Measurements from ENCODE around the gene RORC.

The RORC gene

DNA sequence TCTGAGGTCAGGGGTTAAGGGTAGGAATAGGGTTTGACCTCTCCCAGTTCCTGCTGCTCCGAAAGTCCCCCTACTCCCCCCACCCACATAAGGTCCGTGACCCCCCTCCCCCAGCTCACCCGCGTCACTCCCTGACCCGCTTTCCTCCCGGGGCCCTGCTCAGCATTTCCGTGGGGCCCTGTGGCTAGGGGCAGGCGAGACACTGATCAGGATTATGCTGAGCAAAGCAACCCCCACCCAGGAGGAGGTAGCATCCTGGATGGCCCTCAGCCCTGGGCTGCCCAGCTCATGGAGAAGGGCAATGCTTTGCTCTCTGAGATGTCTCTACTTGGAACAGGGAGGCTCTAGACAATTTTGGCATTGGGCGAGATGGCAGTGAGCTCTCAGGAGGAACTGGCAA, 3.7 kb downstream of the RORC start:
- no peak for DNase-seq (ENCODE audit: low read depth in 4 of 4, low spot score in 1 of 4)

DNA sequence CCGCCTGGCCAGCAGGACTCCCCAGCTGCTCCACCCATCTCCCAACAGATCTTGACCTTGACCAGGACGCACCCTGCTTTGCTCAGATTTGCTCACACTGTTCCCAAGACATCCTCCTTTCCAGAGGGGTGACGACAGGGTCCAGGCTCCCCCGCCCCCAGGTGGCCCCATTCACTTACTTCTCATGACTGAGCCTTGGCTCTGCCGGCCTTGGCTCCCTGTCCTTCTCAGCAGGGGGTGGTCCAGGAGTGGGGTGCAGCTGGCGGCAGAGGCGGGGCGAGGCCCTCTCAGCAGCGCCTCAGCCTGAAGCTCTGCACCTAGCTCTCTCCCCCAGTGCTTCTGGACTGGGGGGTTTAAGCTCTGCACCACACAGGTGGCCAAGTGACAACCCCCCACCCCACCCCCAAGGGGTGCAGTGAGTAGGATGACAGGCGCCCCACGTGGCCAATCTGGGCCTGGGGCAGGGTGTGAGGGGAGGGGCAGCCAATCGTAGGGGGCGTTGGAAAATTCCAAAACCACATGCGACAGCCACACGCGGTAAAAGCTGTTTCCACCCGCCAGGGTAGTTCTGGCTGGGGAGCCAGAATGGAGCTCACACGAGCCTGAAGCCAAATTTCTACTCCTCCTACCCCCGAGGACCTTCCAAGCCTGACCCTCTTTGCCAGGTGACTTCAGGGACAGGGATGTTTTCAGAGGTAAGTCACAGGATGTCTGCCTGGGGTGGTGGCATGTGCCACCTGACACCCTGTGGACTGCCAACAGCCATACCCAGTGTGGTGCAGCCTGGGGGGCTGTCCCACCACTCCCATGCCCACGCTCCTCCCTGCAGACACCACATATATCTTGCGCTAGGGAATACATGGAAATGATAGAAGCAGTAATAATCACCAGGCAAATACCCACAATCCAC, 5.6 kb downstream of the RORC start:
- no peak for DNase-seq (ENCODE audit: low read depth in 4 of 4, low spot score in 1 of 4)

GRCh38 chr1:151825204-151825603, 6.4 kb downstream of the RORC start:
- no peak for DNase-seq (ENCODE audit: low read depth in 4 of 4, low spot score in 1 of 4)

- no peak for DNase-seq (ENCODE audit: low read depth in 4 of 4, low spot score in 1 of 4)
Observed at GRCh38 chr1:151823175-151823574, 8.4 kb downstream of the RORC start.

DNA sequence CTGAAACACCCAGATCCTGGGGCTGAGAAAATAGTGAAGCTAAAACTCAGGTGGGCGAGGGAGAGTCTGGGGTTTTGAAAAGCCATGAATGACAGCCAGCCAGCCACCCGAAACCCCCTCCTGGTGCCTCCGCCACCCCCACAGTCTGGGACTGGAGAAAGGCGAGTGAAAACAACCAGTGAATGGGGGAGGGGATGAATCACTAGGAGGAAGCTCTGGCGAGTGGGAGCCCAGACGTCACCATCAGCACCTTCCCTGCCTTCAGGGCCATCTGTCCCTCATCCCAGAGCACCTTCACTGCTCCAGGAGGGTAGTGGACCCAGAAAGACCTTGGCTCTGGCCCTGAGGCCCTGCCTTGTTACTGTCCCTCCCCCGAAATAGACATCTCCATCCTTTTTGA, 9.2 kb downstream of the RORC start:
- DNase-seq (ENCODE audit: low read depth in 4 of 4, low spot score in 1 of 4): peak in 1 of 4 experiments; percentile 57

DNA sequence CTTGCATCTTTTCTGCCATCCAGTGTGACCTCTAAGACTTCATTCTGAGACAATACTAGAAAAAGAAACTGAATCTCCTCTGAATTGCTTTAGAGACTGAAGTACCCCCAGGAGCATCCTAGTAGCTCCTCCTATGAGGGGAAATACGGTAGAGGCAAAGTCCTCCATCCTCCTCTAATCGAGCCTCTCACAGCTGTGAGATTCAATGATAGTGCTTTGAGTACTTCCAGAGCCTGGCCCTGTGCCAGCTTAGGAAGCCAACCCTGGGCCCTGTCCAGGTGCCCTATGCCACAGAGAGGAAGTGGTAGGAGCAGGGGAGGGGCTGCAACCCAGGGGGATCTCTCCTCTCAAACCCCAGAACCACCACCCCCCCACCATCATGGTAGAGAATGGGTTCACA, 10.7 kb downstream of the RORC start:
- no peak for DNase-seq (ENCODE audit: low read depth in 4 of 4, low spot score in 1 of 4)

DNA sequence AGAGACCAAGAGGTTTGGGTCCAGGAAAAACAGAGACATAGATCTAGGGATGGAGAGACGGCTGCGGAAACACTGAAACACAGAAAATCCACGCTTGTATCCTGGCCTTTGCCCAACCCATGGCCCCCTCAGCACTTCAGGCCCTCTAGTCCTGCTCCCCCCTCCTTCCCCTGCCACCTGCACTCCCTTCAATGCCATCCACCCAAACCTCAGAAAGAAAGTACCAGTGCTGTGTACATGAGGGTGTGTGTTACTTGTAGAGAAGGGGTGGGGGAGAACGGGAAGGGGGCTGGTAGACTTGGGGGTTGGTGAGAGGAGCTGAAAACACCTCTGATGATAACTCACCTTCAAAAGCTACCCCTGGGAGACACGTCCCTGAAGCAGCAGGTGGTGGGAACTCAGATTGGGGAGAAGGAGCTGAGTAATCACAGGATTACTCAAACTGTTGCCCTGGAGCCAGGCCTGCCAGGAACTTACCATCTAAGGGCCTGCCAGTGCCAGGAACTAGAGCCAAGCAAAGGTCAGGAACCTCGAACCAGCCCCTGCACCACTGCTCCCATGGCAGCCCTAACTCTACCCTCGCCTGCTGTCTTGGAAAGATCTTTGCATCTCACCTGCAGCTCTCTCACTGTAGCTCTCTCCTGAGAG, 11.5 kb downstream of the RORC start:
- DNase-seq (ENCODE audit: low read depth in 4 of 4, low spot score in 1 of 4): no peak

DNA sequence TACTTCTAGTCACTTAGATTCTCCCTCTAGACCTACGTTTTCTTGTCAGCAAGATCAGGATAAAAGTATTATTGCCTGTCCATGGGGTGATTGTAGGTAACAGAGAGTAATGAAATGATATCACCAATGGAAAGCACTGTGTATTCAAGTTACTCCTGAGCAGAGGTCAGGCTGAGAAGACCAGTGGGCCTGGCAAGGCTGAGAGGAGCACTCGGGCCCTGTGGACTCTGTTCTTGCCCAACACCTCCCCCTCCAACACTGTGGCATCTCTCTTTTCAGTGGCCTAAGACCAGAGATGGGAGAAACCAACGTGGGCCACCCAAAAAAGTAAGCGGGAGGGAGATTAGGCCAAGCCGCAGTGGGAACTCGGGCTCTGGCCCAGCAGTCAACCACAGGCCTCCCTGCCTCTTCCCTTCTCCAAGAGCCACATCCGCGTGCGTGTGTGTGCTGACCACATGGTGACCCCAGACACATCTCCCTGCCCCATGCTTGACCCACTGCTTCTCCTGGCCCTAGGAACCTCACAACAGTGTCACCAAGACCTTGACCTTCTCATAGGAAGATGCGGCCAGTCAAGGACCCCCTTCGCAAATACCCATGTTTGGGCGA, 12.3 kb downstream of the RORC start:
- no peak for DNase-seq (ENCODE audit: low read depth in 4 of 4, low spot score in 1 of 4)

- no peak for DNase-seq (ENCODE audit: low read depth in 4 of 4, low spot score in 1 of 4)
Observed at GRCh38 chr1:151817353-151817730, 14.3 kb downstream of the RORC start.

DNA sequence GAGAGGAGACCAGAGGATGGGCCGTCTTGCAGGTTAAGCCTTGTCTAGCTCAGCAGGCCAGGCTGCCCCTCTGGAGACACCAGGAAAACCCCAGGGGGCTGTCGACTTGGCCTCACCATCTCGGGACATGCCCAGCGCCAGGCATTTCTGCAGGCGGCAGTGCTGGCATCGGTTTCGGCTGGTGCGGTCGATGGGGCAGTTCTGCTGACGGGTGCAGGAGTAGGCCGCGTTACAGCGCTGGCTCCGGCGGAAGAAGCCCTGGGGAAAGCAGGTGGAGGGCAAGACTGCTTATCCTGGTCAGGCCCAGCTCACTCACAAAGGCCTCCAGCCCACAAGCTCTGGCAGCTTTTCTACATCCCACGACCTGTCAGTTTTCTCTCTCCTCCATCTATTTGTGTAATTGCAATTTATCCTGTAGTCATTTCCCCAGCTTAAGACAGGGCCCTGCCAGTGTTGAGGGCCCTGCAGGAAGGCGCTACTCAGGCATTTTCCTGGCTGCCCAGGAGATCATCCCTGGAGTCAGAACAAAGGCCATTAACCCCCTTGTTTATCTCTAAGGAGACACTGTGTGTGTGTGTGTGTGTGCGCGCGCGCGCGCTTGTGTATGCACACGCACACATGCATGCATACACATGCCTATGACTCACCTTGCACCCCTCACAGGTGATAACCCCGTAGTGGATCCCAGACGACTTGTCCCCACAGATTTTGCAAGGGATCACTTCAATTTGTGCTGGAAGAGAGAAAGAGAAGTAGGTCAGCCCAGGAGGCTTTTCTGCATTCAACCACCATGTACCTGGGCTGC, 14.9 kb downstream of the RORC start:
- DNase-seq (ENCODE audit: low read depth in 4 of 4, low spot score in 1 of 4): no peak

GRCh38 chr1:151815716-151816327, 15.8 kb downstream of the RORC start:
- DNase-seq (ENCODE audit: low read depth in 4 of 4, low spot score in 1 of 4): no peak

GRCh38 chr1:151814971-151815545, 16.5 kb downstream of the RORC start:
- DNase-seq (ENCODE audit: low read depth in 4 of 4, low spot score in 1 of 4): no peak

GRCh38 chr1:151814426-151814825, 17.2 kb downstream of the RORC start:
- no peak for DNase-seq (ENCODE audit: low read depth in 4 of 4, low spot score in 1 of 4)

- no peak for DNase-seq (ENCODE audit: low read depth in 4 of 4, low spot score in 1 of 4)
Observed at GRCh38 chr1:151813271-151813977, 18.2 kb downstream of the RORC start.

- no peak for DNase-seq (ENCODE audit: low read depth in 4 of 4, low spot score in 1 of 4)
Observed at GRCh38 chr1:151811181-151811580, 20.4 kb downstream of the RORC start.

- no peak for DNase-seq (ENCODE audit: low read depth in 4 of 4, low spot score in 1 of 4)
Observed at GRCh38 chr1:151809985-151810556, 21.5 kb downstream of the RORC start.

DNA sequence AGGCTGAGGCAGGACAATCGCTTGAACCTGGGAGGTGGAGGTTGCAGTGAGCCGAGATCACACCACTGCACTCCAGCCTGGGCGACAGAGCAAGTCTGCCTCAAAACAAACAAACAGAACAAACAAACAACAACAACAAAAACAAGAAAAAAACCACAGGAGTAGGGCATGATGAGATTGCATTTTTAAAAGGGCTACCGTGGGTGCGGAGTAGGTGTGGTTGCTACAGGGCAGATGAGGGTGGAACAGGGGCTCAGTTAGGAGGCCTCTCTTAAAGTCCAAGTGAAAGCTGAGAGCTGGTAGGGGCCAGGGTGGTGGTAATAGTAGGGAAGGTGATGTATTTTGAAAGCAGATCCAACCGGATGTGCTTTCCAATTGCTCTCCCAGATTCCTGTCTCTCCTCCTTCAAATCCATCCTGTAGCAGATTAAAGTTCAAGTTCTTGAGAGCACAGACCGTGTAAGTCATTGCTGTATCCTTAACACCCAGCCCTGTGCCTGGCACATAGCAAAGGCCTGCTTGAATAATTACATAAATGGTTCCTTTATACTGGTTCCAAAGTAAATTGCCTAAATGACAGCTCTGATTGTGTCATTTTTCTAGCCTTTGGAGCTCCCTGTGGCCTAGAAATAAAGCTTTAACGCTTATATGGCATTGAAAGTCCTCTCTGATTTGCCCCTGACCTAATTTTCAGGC, 22.2 kb downstream of the RORC start:
- no peak for DNase-seq (ENCODE audit: low read depth in 4 of 4, low spot score in 1 of 4)

DNA sequence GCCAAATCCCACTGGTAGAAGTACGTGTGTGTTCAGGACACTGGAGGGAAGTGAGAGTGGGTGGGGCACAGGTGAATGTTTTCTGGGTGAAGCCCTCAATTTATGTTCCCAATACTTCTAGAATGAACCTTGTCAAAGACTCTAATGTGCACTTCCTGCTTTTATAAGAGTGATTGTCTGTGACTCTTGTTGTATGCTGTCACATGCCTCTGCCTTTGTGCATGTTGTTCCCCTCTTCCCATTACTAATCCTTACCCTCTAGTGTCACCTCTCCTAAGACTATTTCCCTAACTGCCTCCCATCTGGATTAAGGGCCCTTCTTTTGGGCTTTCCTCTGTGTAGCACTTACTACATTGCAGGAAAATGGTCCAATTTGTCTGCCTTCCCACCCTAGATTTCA, 23.8 kb downstream of the RORC start:
- no peak for DNase-seq (ENCODE audit: low read depth in 4 of 4, low spot score in 1 of 4)

DNA sequence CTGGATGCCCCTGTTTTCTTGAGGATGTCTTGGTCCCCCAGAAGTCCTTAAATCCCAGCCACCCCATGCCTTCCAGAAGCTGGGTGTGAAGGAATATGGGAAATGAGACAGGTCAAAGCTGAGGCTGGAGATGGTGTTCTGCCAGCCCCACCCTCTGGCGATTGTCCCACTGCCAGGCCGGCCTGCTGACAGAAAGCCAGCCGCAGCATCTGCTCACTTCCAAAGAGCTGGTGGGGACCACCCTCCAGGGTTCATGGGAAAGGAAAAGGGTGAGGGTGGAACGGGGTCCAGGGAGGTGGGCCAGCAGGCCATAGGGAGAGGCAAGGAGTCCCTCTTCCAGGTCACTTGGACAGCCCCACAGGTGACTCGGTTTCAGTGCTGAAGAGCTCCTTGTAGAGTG, 24.5 kb downstream of the RORC start:
- DNase-seq (ENCODE audit: low read depth in 4 of 4, low spot score in 1 of 4): no peak
